GM23338 (cell line): ENCODE results near the gene ABCF3.

ENCODE experiments used
- EZH2phosphoT487 ChIP-seq: fragments of 200-600 bp; sonication (generic); IDR thresholded peaks from one replicate; pipeline ENCODE4 v1.8.1; 2018; ENCODE audit warnings: antibody characterized with exemption; ENCODE audit not compliant: unreplicated experiment
- ZNF331 ChIP-seq: fragments of 250-450 bp; sonication (Bioruptor Pico); IDR thresholded peaks from 2 replicates; pipeline ENCODE4 v1.5.0; 2020; ENCODE audit warnings: low read depth, mild to moderate bottlenecking, moderate library complexity

- no peak for TF ChIP-seq EZH2phosphoT487
- TF ChIP-seq ZNF331, result no peak
These were observed 20.5 kb upstream of the ABCF3 start for GRCh38 chr3:184165543-184165942.
